Sigmoid colon (tissue), 7 donors: ENCODE results near the gene GPS1. TPM values are rescaled to one million over a fixed set of nuclear protein-coding genes. Genes with fewer than 3 reads are reported as not detected.
A peak's percentile ranks its signal among the peaks of the same experiment; 100 is the strongest.

Experiments
- DNase-seq: peaks from one replicate; pipeline ENCODE4 v3.0.0-alpha.2; 2019
- H3K27ac ChIP-seq, 4 donors: fragments of 200-600 bp; sonication (generic); one replicate each; pipeline ENCODE4 v1.5.1; 2016 to 2019; ENCODE audit warnings: mild to moderate bottlenecking in 1 of 4
- H3K27me3 ChIP-seq, 3 donors: fragments of 200-600 bp; sonication (generic); one replicate each; pipeline ENCODE4 v1.5.1; 2019; ENCODE audit warnings: mild to moderate bottlenecking in 1 of 3
- H3K36me3 ChIP-seq, 4 donors: fragments of 200-600 bp; sonication (generic); one replicate each; pipeline ENCODE4 v1.5.1; 2016 to 2019
- H3K4me1 ChIP-seq, 4 donors: fragments of 200-600 bp; sonication (generic); one replicate each; pipeline ENCODE4 v1.5.1; 2017 to 2019
- H3K4me3 ChIP-seq, 4 donors: fragments of 200-600 bp; sonication (generic); one replicate each; pipeline ENCODE4 v1.5.1; 2017 to 2019; ENCODE audit warnings: mild to moderate bottlenecking in 2 of 4, moderate library complexity in 1 of 4
- H3K9me3 ChIP-seq, 4 donors: fragments of 200-600 bp in 3 of 4; sonication (generic) in 3 of 4; one replicate each; pipeline versions ENCODE4 v1.5.1 to v1.6.1; 2013 to 2019
- CTCF ChIP-seq, 4 experiments: fragments of 450-650 bp in 3 of 4; fragments of 200-600 bp in 1 of 4; IDR thresholded peaks; one replicate each; pipeline ENCODE4 v1.5.1; 2016 to 2019; ENCODE audit warnings: antibody characterized with exemption in 4 of 4, mild to moderate bottlenecking in 3 of 4, moderate library complexity in 2 of 4
- EP300 ChIP-seq, 4 donors: sonication (generic); formaldehyde crosslinking; IDR thresholded peaks; one replicate each; pipeline ENCODE4 v1.6.1; 2017; ENCODE audit warnings: antibody characterized with exemption in 4 of 4
- POLR2A ChIP-seq, 2 donors: fragments of 450-650 bp; IDR thresholded peaks; one replicate each; pipeline ENCODE4 v1.6.1; 2016; ENCODE audit warnings: antibody characterized with exemption in 2 of 2, mild to moderate bottlenecking in 2 of 2, moderate library complexity in 2 of 2
- POLR2AphosphoS5 ChIP-seq, 4 donors: sonication (generic); formaldehyde crosslinking; IDR thresholded peaks; one replicate each; pipeline ENCODE4 v1.6.1; 2017; ENCODE audit warnings: antibody characterized with exemption in 4 of 4
- WGBS, 2 donors: extraction: QIAGEN DNeasy Blood & Tissue Kit; methylation state at CpG; one replicate each; pipeline ENCODE4 v1.1.7; 2013; 5-methylcytosine and 5-hydroxymethylcytosine counted together
- intact Hi-C: fragments of 100-400 bp; cut with DNase I; formaldehyde crosslinking; loops from one replicate; pipeline ENCODE4 v1.15.1; 2023
- polyA plus RNA-seq, 3 donors: library from polyadenylated mRNA; stranded (reverse); fragments of 200-250 nt; gene quantifications; one replicate each; pipeline ENCODE4 v1.2.3, GENCODE V29; 2013
- total RNA-seq, 4 donors: library from RNA; depleted of rRNA; stranded (reverse); fragments of >200 nt; gene quantifications; one replicate each; pipeline ENCODE4 v1.1.0, GENCODE V29; 2016
- donor health status: healthy with polysubstance abuse.
- donor health status: Bipolar disorder and iron deficiency.
- donor health status: healthy.

Gene GPS1
- total and polyA plus RNA-seq, 7 donors: 64.6 to 83.6 (median 69.1) TPM

GRCh38 chr17:82020572-82021106, 31.1 kb upstream of the GPS1 start:
- Histone ChIP-seq H3K4me3 (no peak overlapping the region), H3K9me3 (no peaks in the 10 kb centered on the region), H3K27me3 (no peaks in the 10 kb centered on the region), H3K4me1 (peaks cover 0 to 40% (median 32%) of the 10 kb centered on the region in 4 donors), H3K36me3 (peaks cover 0 to 18% (median 0%) of the 10 kb centered on the region in 4 donors), H3K27ac (no peak overlapping the region)
- intact Hi-C loops: loop anchor here (1.0 to 5.0 kb wide), 2 partner anchors 43 to 61 kb away; partner anchors contain the start of gene ASPSCR1
- TF ChIP-seq EP300 (IDR thresholded peaks at IDR 0.05) (no peak), POLR2A (IDR thresholded peaks at IDR 0.05) (no peak), POLR2AphosphoS5 (IDR thresholded peaks at IDR 0.05) (no peak)
- DNase-seq: no peak
- 73 to 87% methylated on average over 14 of the region's 14 CpGs for WGBS, 2 donors

GRCh38 chr17:82021107-82021899, 30.4 kb upstream of the GPS1 start:
- peak; percentile 89 for DNase-seq
- TF ChIP-seq CTCF (IDR thresholded peaks at IDR 0.05) (peak; percentile 64 to 85 (median 74)), EP300 (IDR thresholded peaks at IDR 0.05) (no peak)
- WGBS, 2 donors: 10 to 46% methylated on average over 25 of the region's 25 CpGs
- Histone ChIP-seq H3K9me3 (no peaks in the 10 kb centered on the region), H3K27me3 (no peaks in the 10 kb centered on the region), H3K36me3 (peaks cover 0 to 18% (median 0%) of the 10 kb centered on the region in 4 donors), H3K4me3 (peak overlapping the region in 3 of 4 donors; percentile 85 to 98 (median 86)), H3K27ac (peak overlapping the region in 1 of 4 donors; percentile 84), H3K4me1 (peaks cover 0 to 40% (median 32%) of the 10 kb centered on the region in 4 donors)
- intact Hi-C loops: loop anchor here (1.0 to 5.0 kb wide), 2 partner anchors 44 to 62 kb away; partner anchors contain the start of gene ASPSCR1

- WGBS, 2 donors: 2 to 8% methylated on average over 10 of the region's 10 CpGs
- peak overlapping the region; percentile 75 to 84 (median 80) for H3K27ac ChIP-seq
- peaks cover 0 to 40% (median 32%) of the 10 kb centered on the region in 4 donors for H3K4me1 ChIP-seq
Observed at GRCh38 chr17:82021900-82022309, 29.8 kb upstream of the GPS1 start.

GRCh38 chr17:82022310-82022980, 29.3 kb upstream of the GPS1 start, which contains the start of gene CENPX:
Gene CENPX, minus strand, starts transcription at chr17:82022878. Its CDS starts 17 bp downstream, at chr17:82022861.
- 1% methylated on average over 64 of the region's 64 CpGs for WGBS, 2 donors
- intact Hi-C loops: loop anchor here (5.0 kb wide), 1 partner anchor 45 kb away; the partner anchor contains the start of gene ASPSCR1
- no peaks in the 10 kb centered on the region for H3K27me3 ChIP-seq
- peaks cover 0 to 15% (median 0%) of the 10 kb centered on the region in 4 donors for H3K36me3 ChIP-seq
- DNase-seq: no peak
- peak within 1 kb of the TSS; percentile 75 to 84 (median 80) for H3K27ac ChIP-seq
- no peaks in the 10 kb centered on the region for H3K9me3 ChIP-seq
- H3K4me3 ChIP-seq: peak within 1 kb of the TSS; percentile 66 to 98 (median 86)
- TF ChIP-seq CTCF (IDR thresholded peaks at IDR 0.05): no peak
- TF ChIP-seq POLR2A (IDR thresholded peaks at IDR 0.05): peak; percentile 32 to 35
- TF ChIP-seq POLR2AphosphoS5 (IDR thresholded peaks at IDR 0.05): peak; percentile 10 to 85 (median 78)
- TF ChIP-seq EP300 (IDR thresholded peaks at IDR 0.05): no peak
- H3K4me1 ChIP-seq: peaks cover 0 to 40% (median 32%) of the 10 kb centered on the region in 4 donors

More at GRCh38 chr17:82021900-82022309, 29.8 kb upstream of the GPS1 start:
- intact Hi-C loops: loop anchor here (1.0 to 5.0 kb wide), 2 partner anchors 45 to 63 kb away; partner anchors contain the start of gene ASPSCR1
- peaks cover 0 to 18% (median 0%) of the 10 kb centered on the region in 4 donors for H3K36me3 ChIP-seq
- no peaks in the 10 kb centered on the region for H3K27me3 ChIP-seq
- DNase-seq: no peak
- TF ChIP-seq CTCF (IDR thresholded peaks at IDR 0.05) (no peak), POLR2AphosphoS5 (IDR thresholded peaks at IDR 0.05) (no peak), POLR2A (IDR thresholded peaks at IDR 0.05) (no peak), EP300 (IDR thresholded peaks at IDR 0.05) (no peak)
- H3K4me3 ChIP-seq: peak overlapping the region; percentile 62 to 98 (median 86)
- no peaks in the 10 kb centered on the region for H3K9me3 ChIP-seq
